Stimulated activated naive CD8-positive, alpha-beta T cell treated with anti-CD3 and anti-CD28 coated beads, Interleukin-15, Interleukin-2, amounts not matched to agents 100 U/mL and 50 U/mL, for 24 hours (primary cell): ENCODE results near the gene NAB1.
"Not testable (repeated sequence)": the region's sequence is repeated elsewhere in the genome, so short reads cannot be mapped to it uniquely, and the experiment has no call there.

Experiments
- ATAC-seq: fragments of 150-1000 bp; cut with Tn5 transposase; one replicate; pipeline ENCODE4 v1.10.0; 2021
- DNase-seq: peaks from one replicate; pipeline ENCODE4 v3.0.0; 2021

NAB1 gene

GRCh38 chr2:190649035-190649797 is at the start of gene NAB1:
Gene NAB1 (plus strand): TSS chr2:190649083. CDS start chr2:190659177, 10,094 bp downstream.
- peak; percentile 70 for DNase-seq

GRCh38 chr2:190599546-190600220 is 49.2 kb upstream of the NAB1 start:
- no peak for DNase-seq
- ATAC-seq: no peak

More at GRCh38 chr2:190649035-190649797, at the start of gene NAB1:
- ATAC-seq: peak; percentile 63

DNA sequence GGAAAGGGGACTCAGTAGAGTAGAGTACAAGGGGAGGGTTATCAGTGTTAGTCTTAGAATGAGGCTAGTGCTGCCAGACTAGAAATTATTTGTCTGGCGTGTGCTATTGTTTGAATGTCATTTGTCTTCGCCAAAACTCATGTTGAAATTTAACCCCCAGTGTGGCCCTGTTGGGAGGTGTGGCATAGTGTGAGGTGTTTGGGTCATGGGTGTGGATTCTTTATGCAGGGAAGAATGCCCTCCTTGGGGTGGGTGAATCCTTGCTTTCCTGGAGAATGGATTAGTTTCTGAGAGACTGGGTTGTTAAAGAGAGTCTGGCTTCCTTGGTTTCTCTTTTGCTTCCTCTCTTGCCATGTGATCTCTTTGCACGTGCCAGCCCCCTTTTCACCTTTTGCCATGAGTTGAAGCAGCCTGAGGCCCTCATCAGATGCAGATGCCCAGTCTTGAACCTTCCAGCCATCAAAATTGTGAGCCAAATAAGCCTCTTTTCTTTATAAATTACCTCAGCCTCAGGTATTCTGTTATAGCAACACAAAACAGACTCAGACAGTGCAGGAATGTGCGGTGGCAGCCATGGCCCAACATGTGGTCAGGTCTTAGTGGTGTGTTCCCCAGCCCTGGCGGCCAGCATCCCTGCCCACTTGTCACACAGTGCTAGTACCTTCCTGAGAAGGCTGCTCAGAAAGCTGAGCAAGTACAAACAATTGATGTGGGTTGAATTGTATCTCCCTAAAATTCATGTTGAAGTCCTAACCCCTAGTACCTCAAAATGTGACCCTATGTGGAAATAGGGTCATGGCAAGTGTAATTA is 48.4 kb upstream of the NAB1 start:
- DNase-seq (no peak), ATAC-seq (no peak)

DNA sequence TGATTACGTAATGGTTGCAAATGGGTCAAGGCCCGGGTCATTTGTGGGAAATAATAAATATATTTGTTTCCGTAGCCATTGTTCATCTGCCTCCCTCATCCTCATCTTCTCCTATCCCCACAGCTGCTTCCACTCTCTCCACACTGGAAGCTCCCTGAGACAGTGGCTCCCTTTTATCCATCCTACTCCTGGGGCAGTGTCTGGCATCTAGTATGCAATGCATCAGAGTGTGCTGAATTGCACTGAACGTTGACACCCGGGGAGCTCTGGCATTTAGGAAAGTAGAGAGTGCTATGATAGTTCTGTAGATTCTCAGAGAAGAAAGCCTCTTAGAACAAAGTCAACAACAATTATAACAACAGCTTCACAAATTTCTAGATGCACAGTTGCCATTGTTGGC is 45.5 kb upstream of the NAB1 start:
- no peak for ATAC-seq
- no peak for DNase-seq

- DNase-seq (no peak), ATAC-seq (no peak)
Measured at GRCh38 chr2:190607014-190607597, 41.8 kb upstream of the NAB1 start.

DNA sequence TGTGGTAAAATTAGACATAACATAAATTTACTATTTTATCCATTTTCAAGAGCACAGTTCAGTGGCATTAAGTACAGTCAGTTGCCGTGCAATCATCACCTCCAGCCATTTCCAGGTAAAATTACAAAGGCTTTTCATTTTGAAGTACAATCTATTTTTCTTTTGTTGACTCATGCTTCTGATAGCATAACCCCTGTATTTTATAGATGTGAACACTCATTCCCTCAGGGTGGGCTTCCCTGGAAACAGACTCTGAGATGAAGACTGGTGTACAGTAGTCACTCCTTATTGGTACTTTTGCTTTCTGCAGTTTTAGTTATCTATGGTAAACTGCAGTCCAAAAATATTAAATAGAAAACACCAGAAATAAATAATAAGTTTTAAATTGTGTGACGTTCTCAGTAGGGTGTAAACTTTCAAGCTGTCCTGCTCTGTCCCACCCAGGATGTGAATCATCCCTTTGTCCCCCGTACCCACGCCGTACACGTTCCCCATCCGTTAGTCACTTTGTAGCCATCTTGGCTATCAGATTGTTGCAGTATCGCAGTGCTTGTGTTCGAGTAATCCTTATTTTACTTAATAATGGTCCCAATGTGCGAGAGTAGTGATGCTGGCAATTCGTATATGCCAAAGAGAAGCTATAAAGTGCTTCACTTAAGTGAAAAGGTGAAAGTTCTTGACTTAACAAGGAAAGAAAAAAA is 41.1 kb upstream of the NAB1 start:
- DNase-seq (no peak), ATAC-seq (no peak)

GRCh38 chr2:190608863-190609262 is 40.0 kb upstream of the NAB1 start:
- not testable (repeated sequence) for DNase-seq, ATAC-seq

GRCh38 chr2:190609397-190609796 is 39.5 kb upstream of the NAB1 start:
- not testable (repeated sequence) for DNase-seq, ATAC-seq

GRCh38 chr2:190610528-190610927 is 38.4 kb upstream of the NAB1 start:
- ATAC-seq, DNase-seq: not testable (repeated sequence)

- ATAC-seq: no peak
Measured at GRCh38 chr2:190615555-190616200, 33.2 kb upstream of the NAB1 start.

DNA sequence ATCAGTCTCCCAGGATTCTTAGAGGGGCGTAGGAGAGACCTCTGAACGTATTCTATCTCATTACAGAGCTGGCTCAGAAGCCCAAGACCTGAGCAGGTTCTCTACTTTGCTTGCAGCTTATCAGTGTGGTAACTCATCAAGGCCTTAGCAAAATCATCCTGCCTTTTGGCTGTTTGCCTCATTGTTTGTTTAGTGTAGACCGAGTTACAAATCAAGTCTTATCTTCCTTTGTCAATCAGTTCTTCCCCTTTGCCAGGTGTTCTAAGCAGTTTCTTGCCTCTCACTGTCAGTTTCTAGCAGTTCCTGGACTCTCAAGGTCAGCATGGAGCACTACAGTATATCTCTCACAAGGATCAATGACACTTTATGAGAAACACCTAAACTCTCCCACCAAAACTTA is 30.9 kb upstream of the NAB1 start:
- no peak for ATAC-seq
- no peak for DNase-seq

More at GRCh38 chr2:190615555-190616200, 33.2 kb upstream of the NAB1 start:
- no peak for DNase-seq

DNA sequence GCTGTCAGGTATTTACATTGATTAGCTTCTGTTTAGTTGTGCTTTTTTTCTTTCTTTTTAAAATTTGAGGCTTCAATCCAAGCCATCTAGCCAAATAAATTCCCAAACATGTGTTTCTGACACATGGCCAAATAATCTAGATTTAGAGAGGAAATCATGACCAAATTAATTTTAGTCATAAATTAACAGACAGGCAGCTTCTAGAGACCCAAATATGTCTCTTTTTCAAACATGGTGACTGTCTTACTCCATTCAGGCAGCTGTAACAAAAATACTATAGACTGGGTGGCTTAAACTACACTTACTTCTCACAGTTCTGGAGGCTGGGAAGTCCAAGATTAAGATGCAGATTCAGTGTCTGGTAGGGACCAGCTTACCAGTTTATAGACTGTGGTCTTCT is 23.2 kb upstream of the NAB1 start:
- DNase-seq: no peak
- no peak for ATAC-seq

DNA sequence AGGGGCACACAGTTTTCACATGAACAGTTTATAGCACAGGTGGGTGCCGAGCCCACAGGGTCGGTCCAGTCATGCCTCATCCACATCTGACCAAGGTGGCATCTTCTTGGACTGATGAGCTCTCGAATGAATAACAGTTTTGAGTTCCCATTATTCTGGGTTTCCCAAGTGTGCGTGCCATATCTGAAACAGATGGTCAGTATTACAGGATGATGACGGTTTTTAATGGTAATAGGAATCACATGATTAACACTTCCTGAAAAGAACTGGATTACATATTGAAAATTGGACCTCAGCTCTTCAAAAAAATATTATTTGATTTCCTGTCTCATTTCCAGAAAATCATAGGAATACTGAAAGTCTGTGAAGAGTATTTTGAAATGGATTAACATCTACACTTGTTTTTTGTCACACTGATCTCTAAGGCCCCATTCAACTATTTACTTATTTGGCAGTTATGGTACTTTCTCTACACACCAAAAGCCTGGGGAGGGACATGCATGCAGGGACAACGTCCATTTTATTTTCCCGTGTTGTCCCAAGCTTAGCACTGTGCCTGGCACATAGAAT is 22.2 kb upstream of the NAB1 start:
- no peak for DNase-seq
- ATAC-seq: no peak

GRCh38 chr2:190627448-190628412 is 21.2 kb upstream of the NAB1 start:
- DNase-seq: peak; percentile 34
- peak; percentile 73 for ATAC-seq

DNA sequence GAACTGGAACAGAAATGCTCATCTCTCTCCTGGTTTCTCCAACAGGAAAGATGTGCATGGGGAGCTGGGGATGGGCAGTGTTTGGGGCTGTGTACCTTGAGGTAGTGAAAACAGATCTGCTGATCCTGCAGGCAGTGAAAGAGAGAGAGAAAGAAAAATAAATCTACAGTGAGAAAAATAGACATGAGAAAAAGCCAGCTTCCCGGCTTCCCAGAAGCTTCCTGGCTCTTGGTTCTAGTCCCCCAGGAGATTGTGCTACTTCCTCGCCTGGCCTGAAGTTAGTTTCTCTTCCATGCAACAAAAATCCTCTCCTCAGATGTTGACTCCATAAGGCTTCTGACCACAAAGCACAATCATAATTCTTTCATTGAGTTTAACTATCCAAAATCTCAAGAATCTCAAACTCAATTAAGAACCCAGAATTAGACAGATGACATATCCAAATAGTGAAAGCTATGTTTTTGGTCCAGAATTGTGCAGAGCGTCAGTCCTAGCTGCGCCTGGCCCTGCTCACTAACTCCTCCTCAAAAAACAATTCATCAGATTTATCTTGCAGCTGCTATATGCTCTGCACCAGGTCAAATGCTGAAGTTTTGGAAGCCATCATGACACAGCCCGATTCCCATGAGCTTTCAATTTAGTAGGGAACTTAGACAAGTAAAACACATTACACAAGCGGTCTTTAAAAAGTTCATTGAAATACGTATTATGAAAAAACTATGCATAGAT is 20.1 kb upstream of the NAB1 start:
- ATAC-seq (no peak), DNase-seq (no peak)

DNA sequence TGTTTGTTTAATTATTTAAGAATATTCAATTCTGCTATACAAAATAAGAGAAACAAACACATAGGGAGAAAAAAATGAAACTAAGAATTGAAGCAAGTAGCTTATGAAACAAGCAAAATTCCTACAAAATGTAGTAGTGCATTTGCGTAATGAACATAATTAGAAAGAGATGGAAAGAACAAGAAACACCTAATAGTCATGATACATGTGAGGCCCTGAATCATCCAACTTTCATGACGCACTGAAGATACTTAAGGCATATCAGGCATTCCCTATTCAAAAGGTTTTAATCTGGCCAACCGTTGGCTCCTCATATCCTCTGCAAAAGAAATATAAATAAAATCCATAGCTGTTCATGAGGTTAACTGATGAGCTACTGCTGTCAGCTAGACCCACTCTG is 14.5 kb upstream of the NAB1 start:
- ATAC-seq (no peak), DNase-seq (no peak)

GRCh38 chr2:190635781-190636180 is 13.1 kb upstream of the NAB1 start:
- ATAC-seq: peak; percentile 67
- DNase-seq: no peak

DNA sequence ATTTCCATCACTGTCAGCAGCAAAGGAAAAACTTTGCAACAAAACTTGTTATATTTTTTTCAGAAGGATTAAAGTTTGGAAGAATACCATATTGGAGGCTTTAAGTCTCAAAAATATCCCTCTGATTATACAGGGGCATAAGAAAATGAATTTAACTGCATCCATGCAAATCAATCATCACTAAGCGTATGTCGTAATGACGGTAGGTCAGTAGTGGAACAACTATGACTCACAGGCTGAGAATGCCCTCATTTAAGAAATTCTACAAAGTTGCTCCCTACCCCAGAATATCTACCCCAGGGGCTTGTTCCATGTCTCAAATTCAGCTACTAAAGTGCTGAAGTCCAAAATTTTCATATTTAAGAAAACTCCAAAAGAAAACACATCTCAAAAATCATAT is 12.5 kb upstream of the NAB1 start:
- ATAC-seq (peak; percentile 54), DNase-seq (no peak)

DNA sequence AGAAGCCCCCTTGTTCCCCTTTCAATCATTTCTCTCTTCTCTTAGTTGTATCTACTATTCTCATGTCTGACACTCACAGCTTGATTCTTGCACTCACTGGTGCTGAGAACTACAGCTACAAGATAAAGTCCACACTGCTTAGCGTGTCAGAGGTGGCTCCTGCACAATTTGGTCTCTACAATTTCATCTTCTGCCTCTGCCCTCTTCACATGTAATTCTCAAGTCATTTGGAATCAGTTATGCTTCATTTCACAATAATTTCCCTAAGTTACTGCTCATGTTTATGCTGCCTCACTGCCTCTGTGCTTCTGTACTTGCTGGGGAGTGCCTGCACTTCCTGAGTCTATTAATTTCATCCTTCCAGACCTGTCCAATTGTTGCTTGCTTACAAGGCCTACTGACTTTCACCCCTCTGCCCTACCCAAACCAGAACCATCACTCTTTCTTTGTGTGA is 11.6 kb upstream of the NAB1 start:
- ATAC-seq (no peak), DNase-seq (no peak)
